NOMO-1 (cell line): ENCODE results near the gene FSTL3.
"Not testable (repeated sequence)": the region's sequence is repeated elsewhere in the genome, so short reads cannot be mapped to it uniquely, and the experiment has no call there.

ENCODE experiments used
- DNase-seq, 2 experiments: peaks; one replicate each; lab custom pipeline; 2025; ENCODE audit not compliant: unreplicated experiment in 2 of 2; lab: John Stamatoyannopoulos, UW

The FSTL3 gene

DNA sequence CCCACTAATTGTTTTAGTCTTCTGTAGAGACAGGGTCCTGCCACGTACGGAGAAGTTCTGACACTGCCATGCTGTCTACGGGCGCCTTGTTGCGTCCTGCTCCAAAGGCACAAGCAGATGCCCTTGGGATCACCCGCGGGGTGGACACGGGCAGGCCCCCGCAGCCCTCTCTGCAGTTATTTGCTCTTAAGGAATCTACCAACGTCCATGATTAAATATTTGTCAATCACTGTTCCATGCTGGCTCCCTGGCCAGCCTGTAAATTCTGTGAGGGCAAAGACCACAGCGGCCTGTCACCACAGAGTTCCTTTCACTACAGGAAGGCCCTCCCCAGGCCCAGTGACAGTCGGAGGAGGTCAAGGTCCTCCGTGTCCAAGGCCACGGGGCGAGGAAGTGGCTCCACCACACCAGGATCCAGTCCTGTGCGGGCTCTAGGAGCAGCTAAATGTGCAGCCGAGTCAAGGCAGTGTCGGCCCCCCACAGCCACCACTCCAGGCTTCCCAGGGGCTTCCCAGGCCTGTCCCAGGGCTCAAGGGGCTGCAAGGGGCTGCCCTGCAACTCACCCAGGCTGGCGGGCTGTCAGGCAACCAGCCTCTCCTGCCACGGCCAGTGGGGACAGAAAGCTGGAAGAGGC lies 15.3 kb upstream of the FSTL3 start:
- no peak for DNase-seq

DNA sequence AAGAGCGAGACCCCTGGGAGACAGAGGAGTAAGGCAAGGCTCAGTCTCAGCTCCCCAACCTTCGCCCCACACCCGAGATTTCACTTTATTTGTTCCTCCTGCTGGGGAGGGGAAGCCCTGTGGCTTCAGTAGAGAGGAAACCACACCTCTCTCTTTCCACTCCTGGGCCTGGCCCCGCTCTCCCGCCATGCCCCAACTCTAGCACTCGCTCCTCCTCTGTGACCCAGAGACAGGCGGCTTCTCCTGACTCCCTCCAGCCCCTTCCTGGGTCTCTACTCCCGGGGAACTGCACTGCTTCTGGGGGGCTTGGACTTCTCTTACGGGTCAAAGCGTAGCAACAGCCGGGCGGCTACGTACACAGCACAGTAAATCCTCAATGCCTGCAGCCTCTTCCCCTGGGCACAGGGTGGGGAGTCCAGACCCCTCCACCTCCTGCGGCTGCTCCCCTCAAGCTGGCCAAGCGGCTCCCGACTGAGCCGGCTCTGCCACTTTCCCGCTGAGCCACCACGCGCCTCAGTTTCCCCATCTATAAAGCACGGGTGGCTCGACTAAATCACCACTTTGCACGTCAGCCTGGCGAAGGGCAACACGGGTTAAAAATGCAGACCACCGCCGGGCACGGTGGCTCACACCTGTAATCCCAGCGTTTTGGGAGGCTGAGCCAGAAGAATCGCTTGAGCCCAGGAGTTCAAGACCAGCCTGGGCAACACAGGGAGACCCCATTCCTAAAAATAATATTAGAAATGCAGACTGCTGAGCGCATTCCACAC lies 14.6 kb upstream of the FSTL3 start:
- peak; percentile 53 to 60 for DNase-seq

DNA sequence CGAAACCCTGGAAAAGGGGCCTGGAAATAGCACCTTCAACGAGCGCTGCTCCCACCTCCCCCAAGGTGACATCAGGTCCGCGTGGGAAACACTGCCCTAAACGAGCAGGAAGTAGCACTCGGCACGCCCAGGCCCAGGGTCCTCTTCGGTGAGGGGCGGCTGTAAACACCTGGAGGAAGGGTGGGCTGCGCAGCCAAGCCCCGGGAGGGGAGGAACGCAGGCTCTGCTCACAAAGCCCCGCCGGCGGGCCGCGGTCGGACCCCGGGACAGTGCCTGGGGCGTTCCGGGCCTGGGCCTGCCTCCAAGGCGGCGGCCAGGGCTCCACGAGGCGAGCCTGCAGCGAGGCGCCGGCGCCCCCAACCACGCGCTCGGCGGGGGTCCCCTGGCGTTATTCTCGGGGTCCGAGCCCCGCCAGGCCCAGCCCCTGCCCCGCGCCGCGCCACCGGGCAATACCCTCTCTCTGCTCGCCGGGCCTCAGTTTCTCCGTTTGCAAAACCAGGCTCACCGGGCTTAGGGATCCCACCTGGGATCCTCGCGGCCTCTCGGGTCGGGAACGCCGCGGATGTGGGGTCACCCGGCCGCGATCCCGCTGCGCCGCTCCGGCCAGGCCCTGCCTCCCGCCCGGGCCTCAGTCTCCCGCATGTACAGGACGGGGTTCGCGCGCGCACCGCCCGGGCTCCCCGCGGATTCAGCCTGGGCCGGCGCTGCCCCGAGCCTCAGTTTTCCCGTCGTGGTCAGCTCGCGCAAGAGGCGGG lies 13.8 kb upstream of the FSTL3 start:
- DNase-seq: peak; percentile 59 to 65

DNA sequence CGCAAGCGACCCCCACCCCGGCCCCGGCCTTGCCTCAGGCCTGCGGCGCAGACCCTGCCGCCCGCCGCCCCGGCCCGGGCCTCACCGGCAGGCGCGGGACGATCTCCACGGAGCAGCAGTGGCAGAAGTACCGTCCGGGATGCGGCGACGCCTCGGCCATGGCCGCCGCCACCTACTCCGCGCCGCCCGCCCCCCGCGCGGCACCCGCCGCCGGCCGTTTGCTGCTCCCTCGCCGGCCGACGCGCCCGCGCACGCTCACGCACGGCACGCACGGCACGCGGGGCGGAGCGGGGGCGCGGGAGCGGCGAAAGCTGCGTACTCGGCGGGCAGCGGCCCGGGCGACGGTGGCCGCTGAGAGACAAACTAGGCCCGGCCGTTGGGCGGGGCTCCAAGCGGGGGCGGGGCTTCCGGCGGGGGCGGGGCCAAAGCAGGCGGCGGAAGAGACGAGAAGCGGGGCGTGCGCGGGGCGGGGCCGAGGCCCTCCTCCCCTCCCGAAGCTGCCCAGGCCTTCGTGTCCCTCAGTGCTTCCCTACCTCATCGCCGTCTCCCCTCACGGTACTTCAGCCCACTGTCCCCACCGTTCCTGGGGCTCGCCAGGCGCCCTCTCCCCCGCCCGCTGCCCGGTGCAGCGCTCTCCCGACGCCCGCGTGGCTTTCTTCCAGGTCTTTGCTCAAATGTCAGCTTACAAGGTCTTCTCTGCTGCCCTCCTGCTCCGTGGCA lies 13.1 kb upstream of the FSTL3 start, which contains the start of gene RNF126:
Gene RNF126 (minus strand): TSS at position 253 of the 720 bp plus-strand sequence. CDS start 93 bp downstream, at position 160.
- peak; percentile 84 to 95 for DNase-seq

DNA sequence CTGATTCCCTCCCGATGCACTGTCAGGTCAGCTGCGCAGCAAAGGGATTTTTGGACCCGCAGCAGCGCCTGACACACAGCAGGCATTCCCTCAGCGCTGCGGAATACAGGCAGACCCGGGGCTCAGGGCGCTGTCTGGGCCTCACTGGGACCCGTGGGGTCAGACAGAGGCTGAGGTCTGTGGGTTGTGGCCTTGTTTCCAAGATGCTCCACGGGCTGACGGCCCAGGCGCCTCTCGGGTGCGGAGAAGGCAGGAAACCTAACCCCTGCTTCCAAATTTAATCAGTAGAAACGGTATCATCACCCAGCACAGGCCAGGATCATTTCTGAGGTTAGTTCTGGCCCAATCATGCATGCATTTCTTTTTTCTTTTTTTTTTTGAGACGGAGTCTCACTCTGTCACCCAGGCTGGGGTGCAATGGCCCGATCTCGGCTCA lies 12.5 kb upstream of the FSTL3 start:
- DNase-seq: no peak

DNA sequence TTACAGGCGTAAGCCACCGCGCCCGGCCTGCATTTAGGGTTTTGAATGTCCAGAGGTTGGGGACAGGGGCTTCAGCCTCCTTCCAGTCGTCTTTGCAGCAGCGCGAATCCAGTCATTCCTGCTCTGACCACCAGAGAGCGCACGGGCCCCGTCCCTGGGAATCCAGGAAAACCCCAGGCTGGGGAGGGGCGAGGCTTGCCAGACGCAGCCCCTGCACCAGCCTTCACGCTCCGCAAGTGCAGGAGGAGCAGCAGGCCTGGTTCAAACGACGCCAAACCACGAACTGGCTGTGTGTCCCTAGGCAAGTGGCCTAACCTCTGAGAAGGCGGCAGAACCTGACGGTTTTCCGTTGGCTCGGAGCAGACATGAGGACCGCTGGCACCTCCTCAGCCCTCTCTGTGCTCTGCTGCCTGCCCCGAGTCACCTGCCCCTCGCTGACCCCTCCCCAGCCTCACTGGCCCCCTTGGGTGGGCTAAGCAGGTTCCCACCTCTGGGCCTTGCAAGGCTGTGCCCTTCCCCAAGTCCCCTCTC lies 11.2 kb upstream of the FSTL3 start:
- peak; percentile 63 to 69 for DNase-seq

DNA sequence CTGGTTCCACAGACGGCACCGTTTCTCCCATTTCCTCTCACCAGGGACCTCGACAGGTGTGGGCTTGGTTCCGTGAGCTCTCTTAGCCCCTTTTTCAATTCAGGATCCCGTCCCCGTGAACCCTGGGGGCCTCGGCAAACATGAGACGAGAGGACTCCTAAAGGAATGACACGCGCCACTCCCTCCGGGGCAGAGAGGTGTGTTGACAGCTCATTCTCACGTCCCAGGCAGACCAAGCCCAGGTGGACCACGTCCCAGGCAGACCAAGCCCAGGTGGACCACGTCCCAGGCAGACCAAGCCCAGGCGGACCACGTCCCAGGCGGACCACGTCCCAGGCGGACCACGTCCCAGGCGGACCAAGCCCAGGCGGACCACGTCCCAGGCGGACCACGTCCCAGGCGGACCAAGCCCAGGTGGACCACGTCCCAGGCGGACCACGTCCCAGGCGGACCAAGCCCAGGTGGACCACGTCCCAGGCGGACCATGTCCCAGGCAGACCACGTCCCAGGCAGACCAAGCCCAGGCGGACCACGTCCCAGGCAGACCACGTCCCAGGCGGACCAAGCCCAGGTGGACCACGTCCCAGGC lies 9.1 kb upstream of the FSTL3 start:
- not testable (repeated sequence) for DNase-seq

DNA sequence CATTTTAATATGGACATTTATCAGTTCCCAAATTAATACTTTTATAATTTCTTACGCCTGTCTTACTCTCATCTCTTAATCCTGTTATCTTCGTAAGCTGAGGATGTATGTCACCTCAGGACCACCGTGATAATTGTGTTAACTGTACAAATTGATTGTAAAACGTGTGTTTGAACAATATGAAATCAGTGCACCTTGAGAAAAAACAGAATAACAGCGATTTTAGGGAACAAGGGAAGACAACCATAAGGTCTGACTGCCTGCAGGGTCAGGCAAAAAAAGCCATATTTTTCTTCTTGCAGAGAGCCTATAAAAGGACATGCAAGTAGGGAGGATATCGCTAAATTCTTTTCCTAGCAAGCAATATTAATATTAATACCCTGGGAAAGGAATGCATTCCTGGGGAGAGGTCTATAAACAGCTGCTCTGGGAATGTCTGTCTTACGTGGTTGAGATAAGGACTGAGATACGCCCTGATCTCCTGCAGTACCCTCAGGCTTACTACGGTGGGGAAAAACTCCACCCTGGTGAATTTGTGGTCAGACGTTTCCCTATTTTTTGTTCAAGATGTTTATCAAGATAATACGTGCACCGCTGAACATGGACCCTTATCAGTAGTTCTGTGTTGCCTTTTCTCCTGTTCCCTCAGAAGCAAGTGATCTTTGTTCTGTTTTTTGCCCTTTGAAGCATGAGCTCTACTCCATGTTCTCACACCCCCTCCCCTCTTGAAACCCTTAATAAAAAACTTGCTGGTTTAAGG lies 7.3 kb upstream of the FSTL3 start:
- not testable (repeated sequence) for DNase-seq

DNA sequence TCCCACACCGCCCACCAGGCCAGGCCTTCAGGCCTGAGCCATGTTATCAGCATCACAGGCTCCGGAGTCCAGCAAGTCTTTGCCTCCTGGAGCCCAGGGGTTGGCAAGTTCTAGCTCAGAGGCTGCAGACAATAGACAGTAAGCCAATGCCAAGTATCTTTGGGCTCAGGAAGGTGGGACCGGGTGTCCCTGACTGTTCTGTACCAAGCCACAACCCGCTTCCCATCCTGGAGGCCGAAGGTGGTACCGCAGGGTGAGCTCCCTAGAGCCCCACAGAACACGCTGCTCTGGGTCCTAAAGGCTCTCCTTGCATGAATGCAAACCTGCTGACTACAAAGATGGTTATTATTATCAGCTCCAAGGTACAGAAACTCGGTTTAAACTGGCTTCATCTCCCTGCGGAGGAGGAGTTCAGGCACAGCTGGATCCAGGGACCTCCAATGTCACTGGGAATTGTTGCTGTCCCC lies 5.5 kb upstream of the FSTL3 start:
- DNase-seq: no peak

DNA sequence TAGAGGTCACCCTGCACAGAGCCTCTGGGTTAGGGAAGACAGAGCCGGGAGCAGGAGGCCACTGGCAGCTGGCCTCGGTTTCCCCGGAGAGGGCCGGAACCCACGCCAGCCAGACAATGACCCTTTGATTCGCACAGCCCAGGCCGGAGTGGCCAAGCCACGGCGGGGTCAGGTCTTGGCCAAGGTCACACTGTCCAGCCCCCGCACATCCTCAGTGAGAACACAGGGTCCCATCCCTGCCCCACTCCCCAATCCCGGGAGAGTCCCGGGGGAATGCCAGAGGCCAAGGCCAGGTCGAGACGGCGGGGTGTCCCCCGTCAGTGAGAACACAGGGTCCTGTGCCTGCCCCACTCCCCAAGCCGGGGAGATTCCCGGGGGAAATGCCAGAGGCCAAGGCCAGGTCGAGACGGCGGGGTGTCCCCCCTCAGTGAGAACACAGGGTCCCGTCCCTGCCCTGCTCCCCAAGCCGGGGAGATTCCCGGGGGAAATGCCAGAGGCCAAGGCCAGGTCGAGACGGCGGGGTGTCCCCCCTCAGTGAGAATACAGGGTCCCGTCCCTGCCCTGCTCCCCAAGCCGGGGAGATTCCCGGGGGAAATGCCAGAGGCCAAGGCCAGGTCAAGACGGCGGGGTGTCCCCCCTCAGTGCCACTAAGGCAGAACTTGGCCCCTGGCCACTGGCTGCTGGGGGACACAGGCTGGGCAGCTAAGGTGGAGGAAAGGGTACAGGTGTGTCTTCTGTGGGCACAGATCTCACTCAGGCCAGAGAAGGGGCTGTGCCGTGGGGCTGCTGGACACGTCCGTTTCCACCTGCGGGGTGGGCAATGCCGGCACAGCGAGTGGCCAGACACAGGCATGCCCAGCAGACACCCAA lies 1.7 kb upstream of the FSTL3 start:
- DNase-seq: no peak

DNA sequence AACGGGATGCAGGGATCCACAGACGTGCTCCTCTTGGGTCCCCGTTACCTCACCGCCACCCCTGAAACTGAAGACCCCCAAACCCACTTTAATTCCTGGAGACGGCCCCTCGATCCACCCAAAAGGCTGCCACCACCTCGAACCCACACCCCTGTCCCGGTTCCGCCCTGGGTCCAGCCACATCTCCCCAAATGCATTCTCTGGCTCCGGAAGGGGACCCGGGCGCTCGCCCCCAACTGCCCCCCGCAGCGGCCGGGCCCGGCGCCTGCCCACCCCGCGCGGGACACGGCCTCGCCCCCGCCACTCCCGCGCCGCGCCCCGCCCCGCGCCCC lies 219 bp upstream of the FSTL3 start:
- no peak for DNase-seq

DNA sequence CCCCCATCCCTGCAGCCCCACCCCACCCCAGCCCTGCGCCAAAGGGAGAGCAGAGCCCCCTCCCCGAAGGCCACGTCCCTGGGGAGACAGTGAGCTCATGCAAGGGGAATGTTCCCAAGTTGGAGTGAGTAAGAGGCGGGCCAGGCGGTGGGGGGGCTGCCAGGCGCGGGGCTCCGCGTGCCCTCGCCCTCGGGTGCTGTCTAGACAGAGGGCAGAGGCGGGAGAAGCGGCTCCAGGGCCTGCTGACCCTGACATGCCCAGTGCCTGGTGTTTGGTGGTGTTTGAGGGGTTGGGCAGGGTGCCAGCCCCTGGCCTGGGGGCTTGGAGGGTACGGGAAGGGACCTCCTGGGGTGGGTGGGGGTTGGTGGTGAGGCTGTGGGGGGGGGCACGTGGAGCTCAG lies 1.0 kb downstream of the FSTL3 start:
- DNase-seq: no peak

DNA sequence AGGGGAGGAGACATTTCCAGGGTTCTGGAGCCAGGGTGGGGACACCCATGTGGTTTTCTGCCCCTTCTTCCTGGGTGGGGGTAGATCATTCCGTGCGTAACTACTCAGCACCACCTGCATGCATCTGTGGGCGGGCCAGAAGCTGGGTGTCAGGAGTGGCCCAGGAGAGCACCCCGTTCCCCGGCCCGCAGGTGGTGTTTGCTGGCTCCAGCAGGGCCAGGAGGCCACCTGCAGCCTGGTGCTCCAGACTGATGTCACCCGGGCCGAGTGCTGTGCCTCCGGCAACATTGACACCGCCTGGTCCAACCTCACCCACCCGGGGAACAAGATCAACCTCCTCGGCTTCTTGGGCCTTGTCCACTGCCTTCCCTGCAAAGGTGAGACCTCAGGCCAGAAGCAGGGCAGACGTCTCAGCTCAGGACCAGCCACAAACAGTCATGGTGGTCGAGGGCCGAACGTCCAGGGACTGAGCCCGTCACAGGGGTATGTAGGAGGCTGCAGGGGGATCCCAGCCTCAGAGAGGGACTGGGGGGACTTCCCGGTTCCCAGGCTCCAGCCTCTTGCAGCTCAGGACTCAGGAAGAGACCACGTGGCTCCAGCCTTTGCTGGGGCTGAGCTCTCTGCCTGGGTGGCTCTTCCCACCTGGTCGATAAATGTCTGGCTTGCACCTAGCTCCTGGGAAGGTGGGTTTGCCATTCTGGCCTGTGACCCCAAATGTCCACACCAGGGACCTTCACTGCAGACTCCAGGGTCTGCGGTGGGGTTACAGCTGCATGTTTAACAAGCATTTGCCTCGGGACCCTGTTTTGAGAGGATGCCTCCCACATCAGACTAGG lies 1.6 kb downstream of the FSTL3 start:
- DNase-seq: no peak

DNA sequence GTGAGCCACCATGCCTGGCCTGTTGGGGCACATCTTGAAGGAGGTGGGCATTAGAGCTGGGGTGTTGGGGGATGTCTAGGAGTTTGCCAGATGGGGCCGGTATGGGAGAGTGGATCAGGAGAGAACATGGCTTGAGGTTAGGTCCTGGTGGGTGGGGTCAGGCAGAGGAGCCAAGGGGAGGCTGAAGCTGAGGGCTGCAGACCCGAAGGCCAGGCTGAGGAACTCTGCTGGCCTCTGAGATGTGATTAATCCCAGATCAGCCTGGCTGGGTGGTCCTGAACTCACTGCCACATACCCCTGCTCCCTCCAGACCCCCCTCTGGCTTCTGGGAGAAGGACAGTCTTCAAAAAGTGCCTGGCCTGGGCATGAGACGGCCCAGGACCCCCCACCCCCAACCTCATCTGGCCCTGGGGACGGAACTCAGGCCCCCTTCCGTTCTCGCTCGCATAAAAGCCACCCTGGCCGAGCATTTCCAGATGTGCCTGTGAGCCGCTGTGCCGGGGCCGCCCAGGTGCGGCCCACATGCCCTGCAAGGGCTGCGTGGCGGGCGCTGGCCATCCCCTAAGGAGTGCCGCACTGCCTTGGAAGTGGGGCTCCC lies 2.7 kb downstream of the FSTL3 start:
- DNase-seq: no peak

DNA sequence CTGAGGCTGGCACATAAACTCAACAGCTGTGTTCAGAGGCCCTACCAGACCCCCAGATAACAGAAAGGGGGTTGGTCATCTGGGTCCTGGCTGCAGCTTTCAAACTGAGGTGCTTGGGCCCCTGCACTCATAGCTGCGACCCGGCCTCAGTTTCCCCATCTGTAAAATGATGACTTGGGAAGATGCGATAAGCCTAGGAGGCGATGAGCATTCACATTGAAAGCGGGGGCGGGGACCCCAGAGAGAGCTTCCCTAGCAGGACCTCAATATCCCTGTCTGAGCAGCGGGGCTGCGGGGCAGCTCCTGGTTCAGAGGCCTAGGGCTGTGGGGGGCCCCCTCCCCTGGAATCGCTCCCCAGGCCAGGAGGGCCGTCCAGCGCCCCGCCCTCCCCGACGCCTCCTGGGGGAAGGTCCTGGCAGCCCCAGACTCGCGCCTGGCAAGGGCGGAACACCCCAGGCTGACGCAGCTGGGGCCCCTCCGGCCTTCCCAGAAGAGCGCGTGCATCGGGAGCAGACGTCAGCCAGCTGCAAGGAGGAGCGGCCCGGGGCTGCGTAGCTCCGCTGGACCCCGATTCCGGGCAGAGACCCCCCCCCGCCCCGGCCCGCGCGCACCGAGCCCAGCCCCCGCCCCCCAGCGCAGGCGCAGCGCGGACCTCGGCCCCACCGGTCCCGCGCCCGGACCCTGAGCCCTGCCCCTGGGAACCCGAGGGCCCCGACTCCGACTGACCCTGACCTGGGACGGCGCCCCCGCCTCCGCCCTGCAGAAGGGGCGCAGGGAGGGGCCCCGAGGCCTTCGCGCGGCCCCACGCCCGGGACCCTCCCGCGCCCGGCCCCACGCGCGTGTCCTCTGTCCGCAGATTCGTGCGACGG lies 3.5 kb downstream of the FSTL3 start:
- DNase-seq: peak; percentile 22 to 24

DNA sequence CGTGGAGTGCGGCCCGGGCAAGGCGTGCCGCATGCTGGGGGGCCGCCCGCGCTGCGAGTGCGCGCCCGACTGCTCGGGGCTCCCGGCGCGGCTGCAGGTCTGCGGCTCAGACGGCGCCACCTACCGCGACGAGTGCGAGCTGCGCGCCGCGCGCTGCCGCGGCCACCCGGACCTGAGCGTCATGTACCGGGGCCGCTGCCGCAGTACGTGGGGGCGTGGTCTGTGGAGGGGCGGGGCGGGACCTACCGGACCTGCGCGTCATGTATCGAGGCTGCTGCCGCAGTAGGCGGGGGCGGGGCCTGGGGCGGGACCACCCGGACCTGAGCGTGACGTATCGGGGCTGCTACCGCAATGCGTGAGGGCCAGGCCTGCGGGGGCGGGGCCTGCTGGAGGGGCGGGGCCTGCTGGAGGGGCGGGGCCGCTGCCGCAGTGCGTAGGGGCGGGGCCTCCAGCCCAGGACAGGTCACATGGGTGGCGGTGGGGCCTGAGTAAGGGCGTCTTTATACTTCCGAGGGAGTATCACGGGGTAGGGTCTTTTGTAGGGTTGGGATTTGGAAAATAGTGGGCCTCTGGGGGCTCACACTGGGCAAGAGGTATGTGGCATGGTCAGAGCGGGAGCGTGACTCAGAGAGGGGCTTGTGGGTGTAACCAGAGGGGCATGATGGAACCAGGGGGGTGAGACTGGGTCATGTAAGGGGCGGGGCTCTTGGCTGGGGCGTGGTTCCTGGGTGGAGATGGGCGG lies 4.3 kb downstream of the FSTL3 start:
- peak; percentile 95 to 98 for DNase-seq
